GM18511 (cell line): ENCODE results near the gene FBXO8.

Experiments
- ATAC-seq: cut with Tn5 transposase; IDR thresholded peaks from one replicate; pipeline ENCODE4 v1.9.1; 2021; ENCODE audit warnings: mild to moderate bottlenecking, moderate library complexity; ENCODE audit not compliant: unreplicated experiment

The FBXO8 gene

DNA sequence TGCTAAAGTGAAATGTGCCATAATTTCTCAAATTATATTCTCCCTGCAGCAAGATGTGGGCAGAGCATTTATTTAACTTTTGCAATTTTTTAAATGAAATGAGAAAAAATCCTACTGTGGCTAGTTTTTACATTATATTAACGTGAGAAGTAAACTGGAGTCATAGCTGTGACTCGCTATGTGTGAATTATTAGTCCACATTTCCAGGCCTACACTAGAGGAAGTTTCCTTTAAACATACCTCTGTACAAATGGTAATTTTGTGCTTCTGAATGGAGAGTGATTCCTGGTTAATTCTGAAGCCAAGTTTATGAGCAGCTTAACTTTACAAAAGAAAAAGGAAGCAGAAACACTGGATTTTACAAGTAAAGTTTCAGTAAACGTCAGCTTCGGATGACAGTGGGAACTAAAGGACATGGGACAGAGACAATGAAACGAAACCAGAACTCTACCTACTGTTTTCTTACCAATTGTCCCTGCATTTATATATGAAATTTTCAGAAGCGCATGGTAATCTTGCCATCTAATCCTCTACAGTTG is 72.4 kb downstream of the FBXO8 start:
- ATAC-seq: no peak

DNA sequence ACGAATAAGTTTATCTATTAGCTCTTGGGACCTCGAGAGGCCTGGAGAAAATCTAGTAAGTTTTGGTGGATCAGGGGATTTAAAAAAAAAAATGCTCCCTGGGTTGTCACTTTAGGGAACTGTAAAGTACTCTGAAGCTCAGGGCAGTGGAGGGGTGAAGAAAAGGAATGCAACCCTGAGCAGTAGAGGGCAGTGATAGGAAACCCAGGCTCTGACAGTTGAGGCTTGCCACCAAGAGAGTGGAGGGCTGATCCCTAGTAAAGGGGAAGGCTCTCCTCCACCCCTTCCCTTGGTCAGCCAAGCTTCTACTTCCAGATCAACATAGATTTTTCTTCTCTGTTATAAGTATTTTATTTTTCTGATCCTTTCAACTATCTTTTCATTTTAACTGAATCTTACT is 73.1 kb downstream of the FBXO8 start:
- no peak for ATAC-seq

DNA sequence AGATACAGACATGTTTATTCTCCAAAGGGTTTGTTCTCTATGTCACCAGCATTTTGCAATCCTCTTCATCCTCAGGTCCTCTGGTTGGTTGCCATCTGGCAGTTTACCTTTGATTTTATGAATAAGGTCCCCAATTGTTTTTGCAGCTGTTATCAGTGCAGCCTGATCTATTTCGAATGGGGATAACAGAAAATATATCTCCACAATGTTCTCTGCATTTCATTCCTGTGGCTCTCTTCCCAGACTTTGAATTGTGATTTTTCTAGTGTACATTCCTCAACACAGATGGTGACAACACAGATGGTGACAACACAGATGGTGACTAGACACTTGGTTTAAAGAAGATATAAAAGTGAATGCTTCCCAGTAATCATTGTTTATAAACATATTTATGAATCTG is 74.1 kb downstream of the FBXO8 start:
- no peak for ATAC-seq

DNA sequence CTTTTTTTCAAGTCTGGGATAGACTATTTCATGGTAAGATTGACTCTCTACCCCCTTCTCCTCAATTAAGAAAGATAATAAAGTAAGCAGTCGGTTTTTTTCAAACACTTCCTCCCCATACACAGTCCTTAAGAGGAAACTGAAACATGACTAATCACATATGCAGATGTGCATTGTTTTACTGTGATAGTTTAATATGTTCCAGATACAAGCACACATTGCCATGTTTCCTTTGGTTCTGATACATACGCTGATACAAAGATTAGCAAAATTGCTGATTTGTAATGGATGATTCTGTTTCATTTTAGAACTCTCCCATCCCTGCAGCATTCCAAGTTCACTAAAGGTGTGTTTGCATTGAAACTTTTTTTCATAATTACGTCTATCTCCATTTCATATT is 76.1 kb downstream of the FBXO8 start:
- ATAC-seq: no peak

DNA sequence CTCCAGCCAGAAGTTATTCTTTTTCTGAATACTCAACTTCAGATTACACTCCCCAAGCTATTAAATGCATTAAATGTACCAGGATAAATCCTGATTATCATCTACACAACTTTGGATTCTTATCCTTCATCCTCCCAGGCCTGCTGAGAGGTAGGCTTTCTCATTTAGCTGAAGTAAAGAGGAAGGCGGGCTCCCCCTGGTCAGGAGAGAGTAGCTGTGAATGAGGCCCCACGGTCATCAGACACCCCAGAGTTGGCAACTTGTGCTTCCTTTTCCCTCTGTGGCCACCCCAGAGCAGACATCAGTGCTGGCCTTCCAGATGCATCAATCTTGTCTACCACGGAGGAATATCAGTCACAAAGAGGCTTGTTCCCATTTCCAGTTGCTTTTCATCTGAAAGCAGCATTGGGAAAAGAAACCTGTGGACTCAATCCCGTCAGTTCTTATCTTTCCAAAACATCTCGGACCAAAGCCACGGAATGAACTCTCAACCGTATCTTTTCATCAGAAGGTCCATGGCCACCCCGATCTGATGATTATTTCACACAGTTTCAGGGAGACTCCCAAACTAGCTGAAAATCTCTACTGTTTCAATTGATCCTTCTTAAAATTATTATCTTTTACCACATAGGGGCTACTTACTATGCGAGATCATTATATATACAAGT is 79.2 kb downstream of the FBXO8 start:
- no peak for ATAC-seq

DNA sequence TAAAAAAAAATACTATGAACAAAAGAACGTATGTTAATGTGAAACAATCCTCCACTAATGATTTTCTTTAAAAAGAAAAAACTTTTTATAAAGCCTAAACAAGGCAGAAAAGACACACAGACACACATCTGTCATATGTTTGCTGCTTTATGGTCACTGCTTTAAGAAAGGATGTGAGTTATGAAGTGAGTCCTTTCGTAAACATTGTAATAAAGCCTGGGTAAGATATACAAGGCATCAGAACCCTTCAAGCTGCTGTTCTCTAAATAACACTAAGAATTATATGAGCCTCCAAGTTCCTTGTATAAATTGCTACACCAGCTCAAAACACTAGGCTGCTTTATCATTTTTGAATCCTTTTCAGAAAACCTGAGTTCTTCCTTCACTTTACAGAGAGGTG is 81.6 kb downstream of the FBXO8 start:
- ATAC-seq: no peak

DNA sequence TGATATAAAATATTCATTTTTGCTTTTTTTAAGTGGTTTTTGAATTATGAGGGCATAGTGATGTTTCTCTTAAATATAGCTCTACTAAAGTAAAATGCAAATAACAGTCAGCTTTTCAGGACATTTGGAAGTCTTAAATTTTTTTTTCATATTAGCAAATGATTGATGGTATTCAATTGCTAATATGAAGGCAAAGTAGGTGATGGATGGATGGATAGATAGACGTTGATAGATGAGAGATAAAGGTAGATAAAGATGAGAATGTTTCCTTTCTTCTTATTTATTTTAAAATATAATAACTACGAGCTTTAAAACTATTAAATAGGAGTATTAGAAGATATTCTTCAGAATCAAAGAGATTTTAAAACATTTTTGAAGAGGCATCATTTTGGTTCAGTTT is 83.7 kb downstream of the FBXO8 start:
- no peak for ATAC-seq

DNA sequence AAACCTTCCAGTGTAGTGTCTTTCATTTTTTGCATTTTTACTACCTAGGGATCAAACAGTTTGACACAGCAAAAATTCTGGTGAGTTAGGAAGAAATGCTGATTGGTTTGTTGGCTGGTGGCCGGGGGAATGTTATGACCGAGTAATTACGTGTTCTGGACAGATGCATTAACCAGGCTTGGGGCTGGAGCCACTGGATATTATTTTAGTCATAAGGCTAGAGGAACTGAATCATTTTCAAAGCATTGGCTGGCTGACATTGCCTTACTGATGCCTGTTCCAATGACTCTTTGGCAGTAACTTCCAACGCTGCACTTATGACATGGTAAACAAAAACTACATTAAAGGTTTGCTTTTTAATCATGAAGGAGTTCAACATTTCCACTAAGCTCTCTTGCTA is 84.6 kb downstream of the FBXO8 start:
- ATAC-seq: no peak

DNA sequence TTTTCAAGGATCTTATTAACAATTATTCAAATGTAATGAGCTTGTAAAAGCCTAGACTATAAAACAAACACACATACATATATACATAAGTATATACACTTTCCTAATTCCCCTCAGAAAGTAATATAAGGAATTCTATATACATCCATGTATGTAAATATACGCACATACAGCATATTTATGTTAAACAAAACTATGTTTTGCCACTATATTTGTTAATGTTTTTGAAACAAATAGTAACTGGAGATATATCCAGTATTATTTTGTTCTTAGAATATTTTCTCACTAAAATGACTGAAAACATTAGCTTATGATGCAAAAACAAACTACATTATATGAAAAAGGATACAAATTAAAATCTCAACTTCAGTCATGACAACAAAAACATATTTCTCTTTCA is 85.1 kb downstream of the FBXO8 start:
- no peak for ATAC-seq

DNA sequence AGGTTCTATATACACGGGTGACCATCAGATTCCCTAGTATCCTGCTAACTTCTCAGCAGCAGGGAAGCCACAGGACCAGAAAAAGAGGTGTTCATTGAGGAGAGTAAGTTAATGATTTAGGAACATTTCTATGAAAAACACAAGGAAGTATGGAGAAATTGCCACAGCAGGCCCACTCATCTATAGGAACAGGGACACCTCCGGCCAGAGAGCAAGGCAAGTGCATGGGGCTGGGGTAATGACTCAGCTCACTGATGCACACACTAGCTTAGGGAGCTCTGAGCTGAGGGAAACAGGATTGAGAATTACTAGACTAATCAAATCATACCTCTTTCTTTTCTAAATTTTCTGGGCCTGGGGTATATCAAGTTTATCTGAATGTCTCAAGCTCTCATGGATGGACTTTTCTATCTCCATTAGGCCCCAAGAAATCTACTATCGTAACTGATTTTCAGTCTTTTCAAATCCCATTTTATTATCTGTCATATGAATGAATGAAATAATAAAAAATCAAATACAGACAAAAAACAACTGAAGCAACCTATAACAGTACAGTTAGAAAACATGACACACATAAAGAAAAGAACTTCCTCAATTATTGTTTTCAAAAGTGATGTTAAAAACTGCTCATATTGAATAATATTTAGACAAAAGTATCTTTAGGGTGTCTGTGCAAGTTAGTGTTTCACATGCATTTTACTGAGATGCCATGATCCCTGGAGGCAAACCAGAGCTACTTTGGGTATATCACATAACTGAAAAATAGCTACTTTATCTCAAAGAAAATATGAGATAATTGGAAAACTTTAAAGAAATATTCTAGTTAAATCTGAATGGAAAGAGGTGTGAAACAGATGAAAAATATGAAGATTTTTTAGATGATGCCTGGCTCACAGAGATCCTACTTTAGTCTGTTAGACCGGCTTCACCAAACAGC is 89.8 kb downstream of the FBXO8 start:
- ATAC-seq: no peak

DNA sequence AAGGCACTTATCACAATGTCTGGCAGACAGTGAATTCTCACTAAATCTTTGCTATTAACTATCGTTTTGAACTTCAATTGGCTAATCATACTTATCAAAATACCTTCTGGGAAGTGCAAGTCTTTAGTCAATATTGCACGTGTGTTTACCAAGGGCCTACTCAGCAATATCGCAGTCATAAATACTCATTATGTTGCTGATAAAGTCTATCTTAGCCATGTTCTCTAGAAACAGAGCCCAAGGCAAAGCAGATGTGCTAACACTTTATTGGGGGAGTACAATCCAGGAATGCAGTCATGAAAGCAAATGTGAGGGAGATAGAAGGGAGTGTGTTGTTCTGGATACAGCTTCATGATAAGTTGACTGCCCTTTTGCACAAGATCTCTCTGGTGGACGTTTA is 90.5 kb downstream of the FBXO8 start:
- no peak for ATAC-seq

DNA sequence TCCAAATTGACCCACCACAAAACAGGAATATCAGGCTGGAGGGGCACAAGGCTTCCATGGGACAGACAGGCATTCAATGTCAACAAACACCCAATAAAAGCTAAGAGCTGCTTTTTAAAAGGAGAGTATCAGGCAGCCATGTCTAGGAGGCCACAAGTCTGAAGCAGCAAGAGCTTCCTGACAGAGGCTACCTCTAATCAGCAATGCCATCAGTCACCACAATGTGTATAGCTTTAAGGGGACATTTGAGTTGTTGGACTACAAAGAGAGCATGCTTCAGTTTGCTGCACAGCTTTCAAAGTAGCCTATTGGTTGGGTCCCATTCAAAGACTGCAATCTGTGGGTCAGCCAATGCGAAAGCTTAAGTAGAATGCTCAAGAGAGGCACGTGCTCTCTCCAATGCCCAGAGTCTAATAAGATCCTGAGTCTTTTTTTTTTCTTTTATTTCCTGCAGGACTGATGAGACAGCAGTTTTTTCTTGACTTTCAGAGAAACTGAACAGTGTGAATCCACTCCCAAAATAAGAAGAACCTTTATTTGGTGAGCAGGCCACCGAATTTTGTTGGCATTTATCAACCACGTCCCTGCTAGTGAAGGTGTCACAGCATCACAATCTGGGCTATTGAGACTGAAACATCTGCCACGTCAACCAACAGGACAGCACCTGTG is 92.5 kb downstream of the FBXO8 start:
- ATAC-seq: no peak

DNA sequence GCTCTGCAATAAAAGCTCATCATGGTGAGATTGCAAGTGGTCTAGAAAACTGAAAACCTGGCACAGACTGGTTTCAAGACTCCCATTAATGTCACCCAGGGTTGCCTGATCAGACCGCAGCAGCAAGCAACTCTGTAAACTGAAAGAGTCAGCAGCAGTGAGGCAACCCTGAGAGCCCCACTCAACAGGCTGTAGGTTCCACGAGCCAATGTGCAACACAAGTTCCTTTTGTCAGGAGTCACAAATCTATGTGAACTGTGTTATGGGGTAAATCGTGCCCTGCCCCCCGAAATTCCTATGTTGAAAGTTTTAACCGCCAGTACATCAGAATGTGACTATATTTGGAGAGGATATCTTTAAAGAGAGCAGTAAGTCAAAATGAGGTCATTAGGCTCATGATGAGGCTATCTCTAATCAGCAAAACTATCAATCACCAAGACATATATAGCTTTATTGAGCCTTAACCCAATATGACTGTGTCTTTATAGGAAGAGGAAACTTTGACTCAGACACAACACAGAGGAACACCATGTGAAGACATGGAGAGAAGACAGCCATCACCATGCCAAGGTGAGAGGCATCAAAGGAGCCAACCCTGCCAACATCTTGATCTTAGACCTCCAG is 94.0 kb downstream of the FBXO8 start:
- no peak for ATAC-seq
